CD4-positive, alpha-beta T cell treated with Interleukin-17A for 4 hours (primary cell): ENCODE measurements around the gene ING3.
A peak's percentile ranks its signal among the peaks of the same experiment; 100 is the strongest.
"Not testable (repeated sequence)": the region's sequence is repeated elsewhere in the genome, so short reads cannot be mapped to it uniquely, and the experiment has no call there.

Experiments
- DNase-seq: peaks from one replicate; pipeline ENCODE4 v3.0.0-alpha.2; 2020; ENCODE audit warnings: mixed read lengths

The ING3 gene

GRCh38 chr7:120990468-120991118 lies 40.0 kb downstream of the ING3 start:
- no peak for DNase-seq

GRCh38 chr7:120991161-120991560 lies 40.6 kb downstream of the ING3 start:
- no peak for DNase-seq

GRCh38 chr7:120991581-120991980 lies 41.0 kb downstream of the ING3 start:
- no peak for DNase-seq

DNA sequence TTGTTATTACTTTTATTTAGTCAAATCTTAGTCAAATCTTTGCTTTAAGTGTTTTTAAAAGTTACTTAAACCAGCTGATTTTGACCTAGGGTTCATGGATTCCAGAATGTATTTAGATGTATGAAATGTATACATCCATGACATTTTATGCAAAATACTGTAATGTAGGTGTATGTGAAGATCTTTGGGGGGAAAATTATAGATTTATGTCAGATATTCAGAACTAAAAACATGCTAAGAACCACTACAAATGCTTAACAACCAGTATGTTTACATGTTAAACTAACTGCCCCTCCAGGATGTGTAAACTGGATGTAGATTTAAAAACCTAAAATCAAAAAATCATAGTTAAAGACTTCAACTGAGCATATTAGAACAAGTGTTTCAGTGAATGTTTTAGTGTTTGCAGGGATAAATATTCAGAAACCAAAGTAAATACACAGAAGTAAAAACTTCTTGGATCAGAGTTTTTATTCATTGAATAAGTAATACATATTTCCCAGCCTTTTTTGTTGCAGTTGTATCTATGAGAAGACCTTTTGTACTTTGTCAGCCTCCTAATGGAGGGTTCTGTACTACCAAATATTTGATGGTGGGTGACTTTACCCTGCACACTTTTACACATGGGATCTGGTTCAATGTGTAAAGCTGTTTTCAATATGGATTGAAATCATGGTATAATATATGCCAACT lies 41.8 kb downstream of the ING3 start:
- DNase-seq, result no peak

GRCh38 chr7:120992965-120993494 lies 42.5 kb downstream of the ING3 start:
- no peak for DNase-seq

DNA sequence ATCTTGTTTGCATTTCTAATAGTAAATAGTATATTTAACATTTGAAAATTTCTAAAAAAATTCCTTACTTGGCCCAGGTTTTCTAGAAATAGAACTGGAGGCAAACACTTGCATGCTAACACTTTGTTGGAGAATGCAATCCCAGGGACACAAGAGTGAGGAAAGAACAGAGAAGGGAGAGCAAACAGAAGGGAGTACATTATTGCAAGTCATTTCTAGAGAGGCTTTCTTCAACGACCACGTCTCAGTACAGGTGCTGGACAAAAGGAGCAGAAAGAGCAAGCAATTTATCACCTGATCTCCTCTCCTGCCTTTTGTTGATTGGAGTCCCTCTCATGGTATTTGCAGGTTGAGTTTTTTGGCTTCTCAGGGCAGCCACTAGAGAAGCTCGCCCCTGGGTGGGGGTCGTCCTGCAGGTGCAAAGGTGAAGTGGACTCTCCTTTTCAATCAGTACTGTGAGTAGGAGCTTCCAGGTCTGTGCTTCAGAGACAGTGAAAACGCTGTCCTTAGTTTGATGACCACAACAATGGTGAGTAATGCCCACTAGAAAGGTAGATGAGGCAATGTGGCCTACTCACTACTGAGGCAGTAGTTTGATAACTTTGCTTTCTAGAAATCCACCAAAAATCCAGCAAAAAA lies 43.1 kb downstream of the ING3 start:
- no peak for DNase-seq

- DNase-seq, result no peak
Measured at GRCh38 chr7:120994512-120995410, 44.2 kb downstream of the ING3 start.

DNA sequence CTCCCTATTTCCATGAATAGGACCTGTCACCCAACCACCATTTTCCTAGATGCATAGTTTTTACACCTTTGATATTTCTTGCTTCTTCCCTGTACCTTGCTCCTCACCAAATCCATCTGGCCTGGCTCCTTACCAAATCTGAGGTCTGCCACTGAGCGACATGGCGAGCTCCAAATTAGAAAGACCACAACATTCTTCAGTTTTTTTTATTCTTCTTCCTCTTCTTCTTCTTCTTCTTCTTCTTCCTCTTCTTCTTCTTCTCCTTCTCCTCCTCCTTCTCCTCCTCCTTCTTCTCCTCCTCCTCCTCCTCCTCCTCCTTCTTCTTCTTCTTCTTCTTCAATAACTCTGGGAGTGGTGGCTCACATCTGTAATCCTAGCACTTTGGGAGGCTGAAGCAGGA lies 45.1 kb downstream of the ING3 start:
- DNase-seq, result no peak

DNA sequence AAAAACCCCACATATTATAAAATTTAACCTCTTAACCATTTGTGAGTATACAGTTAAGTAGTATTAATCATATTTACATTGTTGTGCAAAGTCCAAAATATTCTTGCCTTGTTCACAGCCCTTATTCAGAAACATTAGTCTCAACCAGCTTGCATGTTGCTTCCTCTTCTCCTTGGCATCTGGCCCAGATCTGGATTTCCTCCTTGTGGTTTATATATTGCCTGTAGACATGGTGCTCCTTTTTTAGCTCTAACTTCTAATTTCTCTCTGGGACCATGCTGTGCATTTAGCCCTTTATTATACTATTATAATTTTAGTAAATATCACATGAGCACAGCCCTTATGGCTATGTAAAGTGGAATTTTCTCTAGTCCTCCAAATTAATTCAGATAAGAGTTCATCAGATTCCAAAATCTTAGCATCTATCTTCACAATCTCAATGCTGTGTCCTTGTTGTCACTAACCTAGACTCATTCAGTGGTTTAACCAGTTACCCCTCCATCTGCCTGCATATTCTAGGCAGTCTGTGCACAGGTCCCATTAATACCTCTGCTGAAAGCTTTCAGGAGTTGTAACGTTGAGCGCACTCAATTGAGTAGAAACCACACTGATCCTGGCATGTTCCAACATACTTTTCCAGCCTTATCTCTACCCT lies 45.9 kb downstream of the ING3 start:
- DNase-seq, result peak; percentile 73

GRCh38 chr7:120996988-120997345 lies 46.4 kb downstream of the ING3 start:
- no peak for DNase-seq

DNA sequence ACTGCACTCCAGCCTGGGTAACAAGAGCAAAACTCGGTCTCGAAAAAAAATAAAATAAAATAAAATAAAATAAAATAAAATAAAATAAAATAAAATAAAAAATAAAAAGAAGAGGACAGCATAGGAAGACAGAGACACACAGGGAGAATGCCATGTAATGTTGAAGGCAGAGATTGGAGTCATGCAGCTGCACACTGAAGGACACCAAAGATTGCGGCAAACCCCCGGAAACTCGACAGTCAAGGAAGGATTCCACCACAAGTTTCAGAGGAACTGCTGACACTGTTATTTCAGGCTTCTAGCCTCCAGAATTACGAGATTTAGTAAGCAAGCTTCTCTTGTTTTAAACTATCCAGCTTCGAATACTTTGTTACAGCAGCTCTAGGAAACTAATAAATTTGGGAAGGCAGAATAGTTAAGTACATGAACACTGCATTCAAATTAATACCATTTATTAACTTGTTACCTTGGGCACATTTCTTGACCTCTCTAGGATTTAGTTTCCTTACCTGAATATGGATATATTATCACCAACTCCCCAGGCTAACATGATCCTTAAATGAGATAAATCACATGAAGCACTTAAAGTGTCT lies 47.4 kb downstream of the ING3 start:
- no peak for DNase-seq

GRCh38 chr7:120998520-120998919 lies 47.9 kb downstream of the ING3 start:
- DNase-seq, result no peak

- no peak for DNase-seq
Measured at GRCh38 chr7:120998996-120999565, 48.5 kb downstream of the ING3 start.

DNA sequence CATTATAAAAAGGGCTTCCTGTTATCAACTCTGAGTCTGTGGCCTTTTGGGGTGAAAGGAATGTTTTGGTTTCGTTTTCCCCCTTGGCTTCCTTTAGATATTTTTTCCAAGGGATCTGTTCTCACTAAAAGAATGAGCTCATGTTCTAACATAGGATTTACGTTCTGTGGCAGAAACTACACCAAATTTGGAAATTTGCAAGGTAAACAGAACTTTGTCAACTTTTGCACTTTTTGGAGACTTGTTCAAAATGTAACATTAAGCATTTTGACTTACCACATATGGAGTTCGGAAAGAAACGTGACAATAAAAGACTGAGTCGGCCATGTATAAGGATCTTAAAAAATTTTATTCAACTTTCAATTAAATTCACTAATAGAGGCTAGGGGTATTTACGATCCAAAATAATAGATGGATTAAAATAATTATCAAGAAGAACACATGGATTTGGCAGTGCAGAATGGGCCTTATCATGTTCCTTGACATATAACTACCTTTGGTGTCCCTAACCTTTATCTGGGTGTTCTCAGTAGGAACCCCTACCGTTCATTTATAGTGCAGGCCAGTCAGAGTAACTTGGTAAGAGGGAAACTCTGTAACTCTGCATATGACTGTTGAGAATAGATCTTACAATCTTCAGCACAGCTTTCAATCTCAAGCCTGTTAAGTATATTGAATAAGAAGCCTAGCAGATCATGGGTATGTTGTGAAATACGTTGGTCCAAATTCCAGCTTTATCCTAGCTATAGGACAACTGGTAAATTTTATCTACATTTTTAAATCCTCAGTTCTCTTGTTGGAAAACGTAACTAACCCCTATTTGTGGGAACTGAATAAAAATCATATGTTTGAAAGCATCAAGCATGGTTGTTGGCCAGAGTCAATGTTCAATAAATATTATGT lies 49.8 kb downstream of the ING3 start:
- no peak for DNase-seq

DNA sequence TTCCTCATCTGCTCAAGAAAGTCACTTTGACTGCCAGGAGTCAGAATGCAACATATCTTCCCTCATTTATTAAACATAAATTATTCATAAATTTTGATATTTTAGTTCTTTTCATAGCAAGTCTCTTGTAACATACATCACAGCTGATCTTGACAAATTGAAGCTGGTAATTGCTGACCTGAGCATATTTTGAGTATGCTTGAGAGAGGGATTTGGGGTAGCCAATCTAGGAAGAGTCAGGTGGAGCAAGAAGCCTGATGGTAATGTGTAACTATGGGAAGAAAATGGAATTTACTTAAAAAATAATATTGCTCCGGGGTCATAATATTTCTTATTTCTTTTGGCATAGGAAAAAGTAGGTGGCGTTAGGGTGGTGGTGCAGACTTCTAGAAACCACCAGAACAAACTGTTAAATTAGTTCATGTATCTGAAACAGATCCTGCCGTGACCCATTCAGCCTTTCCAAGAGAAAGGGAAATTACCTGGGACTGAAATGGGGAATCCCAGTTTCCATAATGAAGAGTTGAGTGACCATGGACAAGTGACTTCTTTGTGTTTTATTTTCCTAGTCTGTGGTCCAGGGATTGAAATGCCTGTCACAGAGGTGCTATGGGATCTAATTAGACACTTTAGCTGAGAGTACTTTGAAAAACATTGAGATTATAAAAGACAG lies 50.8 kb downstream of the ING3 start:
- no peak for DNase-seq

- no peak for DNase-seq
Measured at GRCh38 chr7:121002048-121002756, 51.6 kb downstream of the ING3 start.

DNA sequence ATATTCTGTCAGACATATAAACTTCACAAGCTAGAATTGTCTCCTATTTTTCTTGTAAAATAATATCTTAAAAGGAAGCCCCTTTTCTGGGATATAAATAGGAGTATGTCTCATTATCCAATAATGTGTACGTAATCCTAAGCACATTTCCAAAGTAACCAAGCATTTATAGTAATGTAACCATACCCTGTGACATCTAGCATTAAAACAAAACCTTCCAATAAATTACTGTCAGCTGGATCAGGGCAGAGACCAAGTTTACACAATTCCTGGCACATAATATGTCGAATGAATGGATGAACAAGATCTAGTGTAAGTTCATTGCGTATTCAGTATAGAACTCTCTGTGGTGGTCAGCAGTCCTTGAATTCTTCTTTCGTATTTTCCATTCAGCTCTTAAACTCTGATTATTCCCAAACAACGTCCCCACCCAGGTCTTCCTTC lies 52.2 kb downstream of the ING3 start:
- no peak for DNase-seq

DNA sequence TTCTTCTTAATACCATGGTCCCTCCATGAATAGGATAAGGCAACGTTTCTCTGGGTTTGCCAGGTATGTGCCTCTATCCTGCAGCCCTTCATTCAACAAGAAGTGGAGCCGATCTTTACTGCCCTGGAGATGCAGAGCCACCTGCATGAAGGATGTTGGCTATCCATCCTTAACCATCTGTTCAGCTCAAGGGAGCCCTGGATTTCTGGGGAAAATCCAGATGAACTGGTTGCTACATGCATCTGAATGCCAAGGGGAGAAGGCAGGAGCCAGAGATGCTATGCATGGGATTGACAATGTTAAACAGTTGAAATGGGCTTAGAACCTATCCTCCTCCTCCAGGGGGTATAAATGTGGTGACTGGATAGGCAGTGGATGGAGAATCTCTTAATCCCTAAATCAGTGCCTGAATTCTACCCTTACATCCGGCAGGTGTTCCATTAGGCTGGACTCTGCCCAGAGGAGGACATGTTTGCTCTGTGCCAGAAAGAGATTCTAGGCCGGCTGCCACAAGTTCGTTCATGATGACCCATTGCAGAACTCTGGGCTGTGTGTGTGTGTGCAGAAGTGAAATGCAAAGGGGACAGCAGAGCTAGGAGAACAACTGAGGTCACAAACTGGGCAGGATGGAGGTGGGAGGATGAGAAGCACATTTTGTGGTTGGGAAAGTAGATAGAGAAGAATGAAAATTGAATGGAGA lies 53.6 kb downstream of the ING3 start:
- no peak for DNase-seq

DNA sequence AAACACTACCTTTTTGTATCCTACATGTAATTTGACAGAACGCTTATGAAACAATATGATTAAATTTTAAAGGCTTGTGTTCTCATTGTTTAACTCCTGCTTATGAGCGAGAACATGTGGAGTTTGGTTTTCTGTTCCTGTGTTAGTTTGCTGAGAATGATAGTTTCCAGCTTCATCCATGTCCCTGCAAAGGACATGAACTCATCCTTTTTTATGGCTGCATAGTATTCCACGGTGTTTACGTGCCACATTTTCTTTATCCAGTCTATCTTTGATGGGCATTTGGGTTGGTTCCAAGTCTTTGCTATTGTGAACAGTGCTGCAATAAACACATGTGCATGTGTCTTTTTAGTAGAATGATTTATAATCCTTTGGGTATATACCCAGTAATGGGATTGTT lies 54.5 kb downstream of the ING3 start:
- not testable (repeated sequence) for DNase-seq
